Stomach (tissue), 4 donors: ENCODE results near the gene HINFP.

ENCODE experiments used
- POLR2A ChIP-seq, 4 donors: fragments of 450-650 bp; IDR thresholded peaks; one replicate each; pipeline ENCODE4 v1.6.1; 2016; ENCODE audit warnings: antibody characterized with exemption in 4 of 4, control low read depth in 2 of 4, mild to moderate bottlenecking in 1 of 4, moderate library complexity in 1 of 4
- POLR2AphosphoS5 ChIP-seq, 3 donors: sonication (generic); formaldehyde crosslinking; IDR thresholded peaks; one replicate each; pipeline ENCODE4 v1.6.1; 2016; ENCODE audit warnings: antibody characterized with exemption in 3 of 3
- TF ChIP-seq, protein P1 (sequence below), 7 experiments: fragments of 450-650 bp in 4 of 7; fragments of 200-600 bp in 3 of 7; sonication (generic) in 3 of 7; IDR thresholded peaks; one replicate each; pipeline ENCODE4 v1.5.1; 2016 to 2019; ENCODE audit warnings: antibody characterized with exemption in 7 of 7, control low read depth in 2 of 7, mild to moderate bottlenecking in 1 of 7

- TF ChIP-seq POLR2A (IDR thresholded peaks at IDR 0.05) (no peak), POLR2AphosphoS5 (IDR thresholded peaks at IDR 0.05) (peak; percentile 51 to 83 (median 69))
- TF ChIP-seq, protein P1, sequence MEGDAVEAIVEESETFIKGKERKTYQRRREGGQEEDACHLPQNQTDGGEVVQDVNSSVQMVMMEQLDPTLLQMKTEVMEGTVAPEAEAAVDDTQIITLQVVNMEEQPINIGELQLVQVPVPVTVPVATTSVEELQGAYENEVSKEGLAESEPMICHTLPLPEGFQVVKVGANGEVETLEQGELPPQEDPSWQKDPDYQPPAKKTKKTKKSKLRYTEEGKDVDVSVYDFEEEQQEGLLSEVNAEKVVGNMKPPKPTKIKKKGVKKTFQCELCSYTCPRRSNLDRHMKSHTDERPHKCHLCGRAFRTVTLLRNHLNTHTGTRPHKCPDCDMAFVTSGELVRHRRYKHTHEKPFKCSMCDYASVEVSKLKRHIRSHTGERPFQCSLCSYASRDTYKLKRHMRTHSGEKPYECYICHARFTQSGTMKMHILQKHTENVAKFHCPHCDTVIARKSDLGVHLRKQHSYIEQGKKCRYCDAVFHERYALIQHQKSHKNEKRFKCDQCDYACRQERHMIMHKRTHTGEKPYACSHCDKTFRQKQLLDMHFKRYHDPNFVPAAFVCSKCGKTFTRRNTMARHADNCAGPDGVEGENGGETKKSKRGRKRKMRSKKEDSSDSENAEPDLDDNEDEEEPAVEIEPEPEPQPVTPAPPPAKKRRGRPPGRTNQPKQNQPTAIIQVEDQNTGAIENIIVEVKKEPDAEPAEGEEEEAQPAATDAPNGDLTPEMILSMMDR (IDR thresholded peaks at IDR 0.05) = no peak
Measured at GRCh38 chr11:119101759-119102423, 19.5 kb upstream of the HINFP start, which contains the start of gene DPAGT1.
